ENCODE measurements around the gene PLCB4.

DNA sequence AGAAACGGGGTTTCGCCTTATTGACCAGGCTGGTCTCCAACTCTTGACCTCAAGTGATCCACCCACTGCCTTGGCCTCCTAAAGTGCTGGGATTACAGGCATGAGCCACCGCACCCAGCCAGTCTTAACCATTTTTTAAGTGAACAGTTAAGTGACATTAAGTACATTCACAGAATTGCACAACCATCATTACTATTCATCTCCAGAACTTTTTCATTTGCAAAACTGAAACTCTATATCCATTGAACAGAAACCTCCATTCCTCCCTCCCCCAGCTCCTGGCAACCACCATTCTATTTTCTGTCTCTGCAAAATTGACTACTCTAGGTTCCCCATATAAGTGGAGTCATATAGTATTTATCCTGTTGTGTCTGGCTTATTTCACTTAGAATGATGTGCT lies 59.7 kb downstream of the PLCB4 start:
- TF ChIP-seq, protein P1, sequence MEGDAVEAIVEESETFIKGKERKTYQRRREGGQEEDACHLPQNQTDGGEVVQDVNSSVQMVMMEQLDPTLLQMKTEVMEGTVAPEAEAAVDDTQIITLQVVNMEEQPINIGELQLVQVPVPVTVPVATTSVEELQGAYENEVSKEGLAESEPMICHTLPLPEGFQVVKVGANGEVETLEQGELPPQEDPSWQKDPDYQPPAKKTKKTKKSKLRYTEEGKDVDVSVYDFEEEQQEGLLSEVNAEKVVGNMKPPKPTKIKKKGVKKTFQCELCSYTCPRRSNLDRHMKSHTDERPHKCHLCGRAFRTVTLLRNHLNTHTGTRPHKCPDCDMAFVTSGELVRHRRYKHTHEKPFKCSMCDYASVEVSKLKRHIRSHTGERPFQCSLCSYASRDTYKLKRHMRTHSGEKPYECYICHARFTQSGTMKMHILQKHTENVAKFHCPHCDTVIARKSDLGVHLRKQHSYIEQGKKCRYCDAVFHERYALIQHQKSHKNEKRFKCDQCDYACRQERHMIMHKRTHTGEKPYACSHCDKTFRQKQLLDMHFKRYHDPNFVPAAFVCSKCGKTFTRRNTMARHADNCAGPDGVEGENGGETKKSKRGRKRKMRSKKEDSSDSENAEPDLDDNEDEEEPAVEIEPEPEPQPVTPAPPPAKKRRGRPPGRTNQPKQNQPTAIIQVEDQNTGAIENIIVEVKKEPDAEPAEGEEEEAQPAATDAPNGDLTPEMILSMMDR (conservative IDR thresholded peaks at IDR 0.05 in 1 of 2, IDR thresholded peaks at IDR 0.05 in 1 of 2; ENCODE audit: extremely low read depth in 1 of 2, insufficient read depth in 1 of 2, low read depth in 1 of 2, low read length in 2 of 2), result no peak
- TF ChIP-seq EZH2 (IDR thresholded peaks at IDR 0.05; ENCODE audit: borderline replicate concordance, low read length), result no peak
